Measurements from ENCODE around the gene ELF2.
"Not testable (repeated sequence)": the region's sequence is repeated elsewhere in the genome, so short reads cannot be mapped to it uniquely, and the experiment has no call there.

The ELF2 gene

GRCh38 chr4:139009702-139010101 is 167.3 kb downstream of the ELF2 start:
- no peaks in the 10 kb centered on the region for H3K36me3 ChIP-seq (replicated peaks)
- H3K4me3 ChIP-seq, result no peak overlapping the region
- in situ Hi-C loops (cut with MboI; ENCODE audit: low sequenced_read_pairs), result no loop called here
- H3K9me3 ChIP-seq, result peaks cover 8% of the 10 kb centered on the region
- no peaks in the 10 kb centered on the region for H3K27me3 ChIP-seq (ENCODE audit: low read depth)
- peaks cover 8% of the 10 kb centered on the region for H3K4me1 ChIP-seq
- DNase-seq (ENCODE audit: low spot score in 2 of 2), result no peak

GRCh38 chr4:139008278-139008677 is 168.7 kb downstream of the ELF2 start:
- H3K27me3 ChIP-seq (ENCODE audit: low read depth); DNase-seq (ENCODE audit: low spot score in 2 of 2); H3K9me3 ChIP-seq; in situ Hi-C loops (cut with MboI; ENCODE audit: low sequenced_read_pairs); H3K4me1 ChIP-seq; H3K4me3 ChIP-seq; H3K36me3 ChIP-seq (replicated peaks): not testable (repeated sequence)

GRCh38 chr4:139007640-139008039 is 169.4 kb downstream of the ELF2 start:
- no peak overlapping the region for H3K4me3 ChIP-seq
- in situ Hi-C loops (cut with MboI; ENCODE audit: low sequenced_read_pairs), result no loop called here
- peaks cover 8% of the 10 kb centered on the region for H3K9me3 ChIP-seq
- H3K4me1 ChIP-seq, result no peaks in the 10 kb centered on the region
- H3K36me3 ChIP-seq (replicated peaks), result no peaks in the 10 kb centered on the region
- no peak for DNase-seq (ENCODE audit: low spot score in 2 of 2)
- H3K27me3 ChIP-seq (ENCODE audit: low read depth), result no peaks in the 10 kb centered on the region

Measured in HAP-1 (cell line).